HG02798 (cell line): ENCODE results near the gene P2RY8.
"Not testable (repeated sequence)": the region's sequence is repeated elsewhere in the genome, so short reads cannot be mapped to it uniquely, and the experiment has no call there.

Source experiments
- ATAC-seq: cut with Tn5 transposase; IDR thresholded peaks from one replicate; pipeline ENCODE4 v1.9.1; 2021; ENCODE audit warnings: mild to moderate bottlenecking; ENCODE audit not compliant: unreplicated experiment, poor library complexity

The P2RY8 gene, protein sequence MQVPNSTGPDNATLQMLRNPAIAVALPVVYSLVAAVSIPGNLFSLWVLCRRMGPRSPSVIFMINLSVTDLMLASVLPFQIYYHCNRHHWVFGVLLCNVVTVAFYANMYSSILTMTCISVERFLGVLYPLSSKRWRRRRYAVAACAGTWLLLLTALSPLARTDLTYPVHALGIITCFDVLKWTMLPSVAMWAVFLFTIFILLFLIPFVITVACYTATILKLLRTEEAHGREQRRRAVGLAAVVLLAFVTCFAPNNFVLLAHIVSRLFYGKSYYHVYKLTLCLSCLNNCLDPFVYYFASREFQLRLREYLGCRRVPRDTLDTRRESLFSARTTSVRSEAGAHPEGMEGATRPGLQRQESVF

DNA sequence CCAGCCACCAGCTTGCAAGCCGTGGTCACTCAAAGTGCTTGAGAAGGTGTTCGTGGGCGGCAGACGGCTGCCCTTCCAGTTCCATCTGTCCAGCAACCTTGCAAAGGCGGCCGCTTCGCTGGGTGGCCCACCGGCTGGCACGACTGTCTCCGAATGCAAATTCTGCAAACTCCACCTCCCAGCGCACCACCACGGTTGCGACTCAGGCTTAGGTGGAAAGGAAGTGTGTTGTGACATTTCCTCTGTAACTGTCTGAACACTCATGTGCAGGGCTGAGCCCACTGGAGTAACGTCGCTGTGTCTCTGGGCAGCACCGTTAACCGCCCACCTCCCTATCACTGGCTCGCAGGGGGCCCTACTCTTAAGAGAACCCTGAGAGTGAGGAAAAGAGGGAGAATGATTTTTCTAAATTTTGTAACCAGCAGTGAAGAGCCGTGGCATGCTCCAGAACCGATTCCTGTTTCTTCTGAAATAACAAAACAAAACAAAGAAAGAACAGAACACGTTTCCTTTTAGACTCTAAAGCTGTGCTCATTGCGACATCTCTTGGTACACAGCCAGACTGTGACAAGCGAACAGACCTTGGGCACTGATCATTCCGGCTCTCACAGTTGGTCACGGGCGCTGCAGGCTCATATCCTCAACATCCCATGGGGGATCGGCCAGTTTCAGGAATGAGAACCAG lies at the start of gene P2RY8:
Gene P2RY8, minus strand, starts transcription at position 155 of the 685 bp plus-strand sequence. CDS start 70,627 bp downstream, outside the sequence.
- peak; percentile 77 for ATAC-seq

GRCh38 chrX:1584237-1585011 lies 47.4 kb upstream of the P2RY8 start:
- ATAC-seq: no peak

GRCh38 chrX:1582686-1583437 lies 45.9 kb upstream of the P2RY8 start:
- ATAC-seq: peak; percentile 79

- ATAC-seq: peak; percentile 41
Observed at GRCh38 chrX:1581132-1581531, 44.1 kb upstream of the P2RY8 start.

GRCh38 chrX:1578511-1579173 lies 41.7 kb upstream of the P2RY8 start:
- ATAC-seq: no peak

- ATAC-seq: no peak
Observed at GRCh38 chrX:1577845-1578244, 40.9 kb upstream of the P2RY8 start.

DNA sequence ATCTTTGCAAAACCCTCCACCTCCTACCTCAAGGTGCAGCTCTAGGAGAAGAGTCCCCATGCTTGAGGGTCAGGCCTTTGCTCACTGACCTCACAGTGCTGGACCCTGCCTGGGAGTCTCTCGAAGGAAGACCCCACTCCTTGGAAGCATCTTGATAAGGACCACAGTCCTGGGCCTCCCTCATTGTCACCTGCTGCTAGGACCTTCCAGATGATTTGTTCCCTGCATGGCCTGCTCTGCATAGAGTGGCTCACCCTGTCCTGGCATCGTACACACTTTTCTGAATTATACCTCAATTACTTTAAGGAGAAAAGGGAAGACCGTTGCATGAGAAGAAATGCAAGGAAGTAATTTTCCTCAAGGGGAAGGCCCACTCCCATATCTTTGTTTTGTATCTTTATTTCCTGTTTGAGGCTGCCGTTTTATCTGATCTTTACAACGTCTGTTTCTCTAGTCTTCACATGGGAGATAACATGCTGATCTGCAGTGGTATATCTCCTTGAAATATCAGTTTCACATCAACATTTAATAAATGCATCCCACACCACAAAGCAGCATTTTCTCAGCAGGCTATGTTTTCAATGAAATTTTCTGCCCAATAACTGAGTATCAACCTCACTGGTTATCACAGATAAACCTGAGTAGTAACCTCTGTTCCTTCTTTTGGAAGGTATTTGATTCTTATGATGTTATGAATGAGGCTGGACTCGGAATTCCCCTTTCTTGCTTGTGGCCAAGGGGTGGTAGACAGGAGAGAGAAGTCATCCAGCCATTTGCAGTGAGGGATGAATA lies 39.4 kb upstream of the P2RY8 start:
- no peak for ATAC-seq

DNA sequence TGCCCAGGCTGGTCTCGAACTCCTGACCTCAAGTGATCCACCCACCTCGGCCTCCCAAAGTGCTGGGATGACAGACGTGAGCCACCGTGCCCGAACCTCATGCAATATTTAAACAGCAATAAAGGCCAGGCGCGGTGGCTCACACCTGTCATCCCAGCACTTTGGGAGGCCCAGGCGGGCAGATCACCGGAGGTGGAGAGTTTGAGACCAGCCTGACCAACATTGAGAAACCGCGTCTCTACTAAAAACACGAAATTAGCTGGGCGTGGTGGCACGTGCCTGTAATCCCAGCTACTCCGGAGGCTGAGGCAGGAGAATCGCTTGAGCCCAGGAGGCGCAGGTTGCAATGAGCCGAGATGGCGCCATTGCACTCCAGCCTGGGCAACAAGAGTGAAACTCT lies 37.2 kb upstream of the P2RY8 start:
- not testable (repeated sequence) for ATAC-seq

DNA sequence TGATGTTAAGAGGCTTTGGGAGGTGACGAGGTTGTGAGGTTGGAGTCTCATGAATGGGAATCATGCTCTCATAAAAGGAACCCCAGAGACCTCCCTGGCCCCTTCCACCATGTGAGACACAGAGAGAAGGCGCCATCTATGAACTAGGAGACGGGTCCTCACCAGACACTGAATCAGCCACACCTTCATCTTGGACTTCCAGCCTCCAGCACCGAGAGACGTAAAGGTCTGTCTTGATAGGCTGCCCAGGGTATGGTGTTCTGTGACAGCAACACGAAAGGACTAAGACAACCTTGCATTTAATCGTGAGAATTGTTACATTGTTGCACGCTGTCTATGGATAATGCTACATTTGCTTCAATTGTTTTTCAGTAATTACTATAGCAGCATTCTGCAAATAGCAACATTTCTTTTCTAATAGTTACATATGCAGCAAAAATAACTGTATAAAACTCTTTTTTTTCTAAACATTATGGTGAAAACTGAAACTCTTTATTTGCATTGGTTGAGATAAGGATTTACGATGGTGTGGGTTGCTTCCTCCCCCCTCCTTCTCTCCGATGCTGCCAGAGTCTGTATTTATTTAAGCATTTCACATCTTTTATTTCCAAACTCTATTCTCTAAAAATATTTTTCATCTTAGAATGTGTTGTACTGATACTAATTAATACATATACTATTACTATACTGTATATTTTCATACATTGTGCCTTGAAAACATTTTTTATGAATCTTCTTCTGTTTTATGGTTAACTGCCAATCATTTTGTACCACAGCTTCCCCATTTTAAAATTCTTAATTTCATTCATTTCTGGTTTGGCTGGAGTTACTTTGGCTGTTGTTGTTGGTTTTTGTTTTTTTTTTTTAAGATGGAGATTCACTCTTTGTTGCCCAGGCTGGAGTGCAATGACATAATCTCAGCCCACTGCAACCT lies 28.0 kb upstream of the P2RY8 start:
- ATAC-seq: peak; percentile 51

- not testable (repeated sequence) for ATAC-seq
Observed at GRCh38 chrX:1564077-1564476, 27.1 kb upstream of the P2RY8 start.

DNA sequence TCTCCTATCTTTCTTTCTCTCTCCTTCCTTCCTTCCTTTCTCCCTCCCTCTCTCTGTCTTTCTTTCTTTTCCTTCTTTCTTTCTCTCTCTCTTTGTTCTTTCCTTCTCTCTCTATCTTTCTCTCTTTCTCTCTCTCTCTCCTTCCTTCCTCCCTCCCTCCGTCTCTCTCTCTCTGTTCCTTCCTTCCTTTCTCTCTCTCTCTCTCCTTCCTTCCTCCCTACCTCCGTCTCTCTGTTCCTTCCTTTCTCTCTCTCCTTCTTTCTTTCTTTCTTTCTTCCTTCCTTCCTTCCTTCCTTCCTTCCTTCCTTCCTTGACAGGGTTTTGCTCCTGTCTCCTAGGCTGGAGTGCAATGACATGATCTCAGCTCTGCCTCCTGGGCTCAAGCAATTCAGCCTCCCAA lies 24.2 kb upstream of the P2RY8 start:
- ATAC-seq: no peak

DNA sequence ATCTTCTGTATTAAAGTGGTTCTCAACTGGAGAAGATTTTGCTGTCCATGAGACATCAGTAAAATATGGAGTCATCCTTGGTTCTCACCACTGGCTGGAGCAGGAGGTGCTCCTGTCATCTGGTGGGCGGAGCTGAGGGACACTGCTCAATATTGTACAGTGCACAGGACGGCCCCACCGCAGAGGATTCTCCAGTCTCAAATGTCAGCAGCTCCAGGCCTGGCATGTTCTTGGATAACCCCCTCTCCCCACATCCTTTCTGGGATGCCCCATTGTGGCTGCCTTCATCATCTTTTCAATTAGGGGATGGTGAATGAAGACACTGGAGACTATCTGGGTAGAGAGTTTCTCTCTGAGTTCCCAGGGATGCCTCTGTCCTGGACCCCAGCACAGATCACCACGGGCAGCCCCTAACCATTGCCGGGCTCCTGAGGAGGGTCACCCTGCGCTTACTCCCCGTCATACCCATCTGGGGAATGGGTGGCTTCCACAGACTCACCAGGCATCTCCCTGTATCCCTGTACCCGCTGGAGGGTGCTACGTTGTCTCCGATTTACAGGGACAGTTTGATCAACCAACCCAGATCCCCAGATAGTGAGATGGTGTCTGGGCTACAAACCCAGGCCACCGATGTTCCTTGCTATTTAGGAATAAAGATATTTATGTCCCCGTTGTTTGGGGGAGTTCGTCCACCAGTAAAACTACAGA lies 21.9 kb upstream of the P2RY8 start:
- ATAC-seq: no peak

DNA sequence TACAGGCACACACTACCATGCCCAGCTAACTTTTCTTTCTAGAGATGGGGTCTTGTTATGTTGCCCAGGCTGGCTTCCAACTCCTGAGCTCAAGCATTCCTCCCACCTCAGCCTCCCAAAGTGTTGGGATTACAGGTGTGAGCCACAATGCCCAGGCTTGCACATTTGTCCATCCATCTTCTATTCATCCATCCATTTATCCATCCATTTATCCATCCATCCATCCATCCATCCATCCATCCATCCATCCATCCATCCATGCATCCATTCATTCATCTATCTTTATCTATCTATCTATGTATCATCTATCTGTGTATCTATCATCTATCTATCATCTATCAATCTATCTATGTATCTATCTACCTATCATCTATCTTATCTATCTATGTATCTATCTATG lies 20.5 kb upstream of the P2RY8 start:
- ATAC-seq: not testable (repeated sequence)

- ATAC-seq: no peak
Observed at GRCh38 chrX:1555370-1555769, 18.4 kb upstream of the P2RY8 start.

DNA sequence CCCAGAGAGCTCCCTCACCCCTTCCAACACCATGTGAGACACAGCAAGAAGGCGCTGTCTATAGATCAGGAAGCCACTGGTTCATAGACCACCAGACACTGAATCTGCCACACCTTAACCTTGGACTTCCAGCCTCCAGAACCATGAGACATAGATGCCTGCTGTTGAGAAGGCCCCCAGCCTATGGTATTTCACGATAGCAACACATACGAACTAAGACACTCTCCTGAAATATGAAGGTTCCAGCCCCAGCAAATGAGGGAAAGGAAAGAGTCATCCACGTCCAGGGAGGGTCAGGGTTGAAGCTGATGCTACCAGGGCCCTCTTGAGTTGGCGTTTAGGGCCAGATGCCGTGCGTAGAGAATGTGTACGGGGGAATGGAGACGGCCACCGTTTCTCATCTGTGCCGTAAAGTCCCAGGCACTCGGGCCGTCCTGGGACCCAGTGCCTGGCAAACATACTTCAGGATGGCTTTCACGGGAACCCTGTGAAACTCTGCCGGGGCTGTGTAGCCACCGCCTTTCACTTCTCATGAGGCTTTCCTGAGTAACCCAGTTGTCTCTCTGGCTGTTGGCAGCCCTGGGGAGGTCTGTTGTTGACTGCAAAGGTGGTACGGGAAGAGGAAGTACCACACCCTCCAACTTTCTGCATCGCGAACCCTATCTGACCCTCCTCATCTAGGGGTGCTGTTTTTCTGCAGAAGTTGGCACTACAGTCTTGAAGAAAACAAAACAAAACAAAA lies 17.7 kb upstream of the P2RY8 start:
- ATAC-seq: no peak

GRCh38 chrX:1551959-1552546 lies 15.1 kb upstream of the P2RY8 start:
- ATAC-seq: no peak
